Activated CD8-positive, alpha-beta memory T cell treated with anti-CD3 and anti-CD28 coated beads, Interleukin-2, amount 50 U/mL, for 48 hours (primary cell): ENCODE measurements around the gene LCP1.
"Not testable (repeated sequence)": the region's sequence is repeated elsewhere in the genome, so short reads cannot be mapped to it uniquely, and the experiment has no call there.

Experiments used
- DNase-seq: peaks from one replicate; pipeline ENCODE4 v3.0.0-alpha.2; 2020

LCP1 gene

GRCh38 chr13:46181840-46182490 is at the start of gene LCP1:
Gene LCP1, minus strand, starts transcription at chr13:46182177. Its CDS starts 22,515 bp downstream, at chr13:46159662.
- DNase-seq, result peak; percentile 83

- no peak for DNase-seq
These were observed 47.3 kb upstream of the LCP1 start for GRCh38 chr13:46229251-46229650.

- not testable (repeated sequence) for DNase-seq
These were observed 38.3 kb upstream of the LCP1 start for GRCh38 chr13:46220234-46220633.

- not testable (repeated sequence) for DNase-seq
These were observed 32.8 kb upstream of the LCP1 start for GRCh38 chr13:46214741-46215140.

- no peak for DNase-seq
These were observed 31.3 kb upstream of the LCP1 start for GRCh38 chr13:46213242-46213641.

- DNase-seq, result peak; percentile 93
These were observed 29.7 kb upstream of the LCP1 start, which contains the start of gene LRRC63 for GRCh38 chr13:46211483-46212351. Gene LRRC63, plus strand, starts transcription at chr13:46211928. Its CDS starts 1,107 bp downstream, at chr13:46213035.

GRCh38 chr13:46211116-46211482 is 29.1 kb upstream of the LCP1 start:
- DNase-seq, result no peak

- no peak for DNase-seq
These were observed 28.5 kb upstream of the LCP1 start for GRCh38 chr13:46210362-46211083.

GRCh38 chr13:46207828-46208227 is 25.9 kb upstream of the LCP1 start:
- DNase-seq, result no peak

GRCh38 chr13:46206143-46206542 is 24.2 kb upstream of the LCP1 start:
- DNase-seq, result no peak

- no peak for DNase-seq
These were observed 21.0 kb upstream of the LCP1 start for GRCh38 chr13:46202966-46203365.

GRCh38 chr13:46202188-46202795 is 20.3 kb upstream of the LCP1 start:
- no peak for DNase-seq

- DNase-seq, result no peak
These were observed 16.8 kb upstream of the LCP1 start for GRCh38 chr13:46198696-46199193.

- DNase-seq, result no peak
These were observed 15.5 kb upstream of the LCP1 start for GRCh38 chr13:46197299-46198048.

GRCh38 chr13:46195016-46195415 is 13.0 kb upstream of the LCP1 start:
- no peak for DNase-seq

- DNase-seq, result no peak
These were observed 10.4 kb upstream of the LCP1 start for GRCh38 chr13:46192412-46192811.

GRCh38 chr13:46185634-46186033 is 3.7 kb upstream of the LCP1 start:
- DNase-seq, result no peak

- peak; percentile 85 for DNase-seq
These were observed 2.3 kb upstream of the LCP1 start for GRCh38 chr13:46184277-46184699.

- DNase-seq, result no peak
These were observed 1.3 kb upstream of the LCP1 start for GRCh38 chr13:46183018-46183946.

- no peak for DNase-seq
These were observed 507 bp upstream of the LCP1 start for GRCh38 chr13:46182491-46182877.

GRCh38 chr13:46181377-46181839 is 569 bp downstream of the LCP1 start:
- no peak for DNase-seq
